Daoy (cell line): Measurements from ENCODE around the gene DDX10. TPM values are rescaled to one million over a fixed set of nuclear protein-coding genes. Genes with fewer than 3 reads are reported as not detected.
A peak's percentile ranks its signal among the peaks of the same experiment; 100 is the strongest.

Experiments used
- DNase-seq: peaks from one replicate; pipeline ENCODE4 v3.0.0-alpha.2; 2015; ENCODE audit warnings: low read depth
- total RNA-seq: library from RNA; depleted of rRNA; stranded (reverse); fragments of >200 nt; shearing (Covaris generic); gene quantifications from 2 replicates; pipeline ENCODE4 v1.2.3, GENCODE V29; 2014

Gene DDX10
- total RNA-seq, 1 experiment from 2014 or later = 35.8 TPM

GRCh38 chr11:108906329-108906728 lies 241.5 kb downstream of the DDX10 start:
- DNase-seq = peak; percentile 50

- DNase-seq = no peak
Observed at GRCh38 chr11:108906826-108907225, 242.0 kb downstream of the DDX10 start.

GRCh38 chr11:108909041-108909440 lies 244.2 kb downstream of the DDX10 start:
- no peak for DNase-seq

- DNase-seq = no peak
Observed at GRCh38 chr11:108909921-108910320, 245.1 kb downstream of the DDX10 start.

- DNase-seq = no peak
Observed at GRCh38 chr11:108912581-108912980, 247.7 kb downstream of the DDX10 start.

- DNase-seq = no peak
Observed at GRCh38 chr11:108913204-108913603, 248.3 kb downstream of the DDX10 start.

GRCh38 chr11:108914211-108914610 lies 249.3 kb downstream of the DDX10 start:
- no peak for DNase-seq

- no peak for DNase-seq
Observed at GRCh38 chr11:108914981-108915380, 250.1 kb downstream of the DDX10 start.

- no peak for DNase-seq
Observed at GRCh38 chr11:108915666-108916065, 250.8 kb downstream of the DDX10 start.

GRCh38 chr11:108916290-108916689 lies 251.4 kb downstream of the DDX10 start:
- DNase-seq = no peak

- no peak for DNase-seq
Observed at GRCh38 chr11:108916935-108917334, 252.1 kb downstream of the DDX10 start.

- DNase-seq = no peak
Observed at GRCh38 chr11:108921211-108921610, 256.3 kb downstream of the DDX10 start.

GRCh38 chr11:108922241-108922640 lies 257.4 kb downstream of the DDX10 start:
- no peak for DNase-seq

GRCh38 chr11:108923413-108923812 lies 258.5 kb downstream of the DDX10 start:
- DNase-seq = no peak

- DNase-seq = no peak
Observed at GRCh38 chr11:108926171-108926840, 261.4 kb downstream of the DDX10 start.

GRCh38 chr11:108926841-108927577 lies 262.1 kb downstream of the DDX10 start:
- DNase-seq = no peak

GRCh38 chr11:108927791-108928545 lies 263.1 kb downstream of the DDX10 start:
- no peak for DNase-seq

GRCh38 chr11:108929241-108929640 lies 264.4 kb downstream of the DDX10 start:
- peak; percentile 19 for DNase-seq

GRCh38 chr11:108931168-108931567 lies 266.3 kb downstream of the DDX10 start:
- DNase-seq = no peak

GRCh38 chr11:108933630-108934029 lies 268.8 kb downstream of the DDX10 start:
- no peak for DNase-seq

GRCh38 chr11:108934289-108934688 lies 269.4 kb downstream of the DDX10 start:
- DNase-seq = no peak

GRCh38 chr11:108934696-108935095 lies 269.8 kb downstream of the DDX10 start:
- no peak for DNase-seq

GRCh38 chr11:108937746-108938145 lies 272.9 kb downstream of the DDX10 start:
- DNase-seq = no peak
